Natural killer cell (primary cell): Measurements from ENCODE around the gene ARID1B. TPM values are rescaled to one million over a fixed set of nuclear protein-coding genes. Genes with fewer than 3 reads are reported as not detected.

Experiments used
- ATAC-seq, 3 donors: fragments of 150-1000 bp in 2 of 3; fragments of 200-7000 bp in 1 of 3; cut with Tn5 transposase; 1 replicate in 1 of 3; 2 replicates in 2 of 3; pipeline ENCODE4 v1.10.0; 2021; ENCODE audit warnings: mild to moderate bottlenecking in 2 of 3, moderate library complexity in 2 of 3
- DNase-seq, 2 donors: peaks; one replicate each; pipeline versions ENCODE4 v3.0.0 to v3.0.0-alpha.2; 2013 to 2021; ENCODE audit warnings: mixed read lengths in 1 of 2
- H3K27ac ChIP-seq: one replicate; pipeline ENCODE4 v1.5.1; 2013; ENCODE audit warnings: mild to moderate bottlenecking, low read length
- H3K27me3 ChIP-seq: one replicate; pipeline ENCODE4 v1.6.1; 2013; ENCODE audit warnings: low read length; ENCODE audit not compliant: control insufficient read depth, insufficient read depth
- H3K36me3 ChIP-seq: one replicate; pipeline ENCODE4 v1.6.1; 2013; ENCODE audit warnings: low read length; ENCODE audit not compliant: control insufficient read depth, insufficient read depth
- H3K4me1 ChIP-seq: one replicate; pipeline ENCODE4 v1.6.1; 2013; ENCODE audit warnings: low read length; ENCODE audit not compliant: control insufficient read depth, insufficient read depth
- H3K4me3 ChIP-seq: one replicate; pipeline ENCODE4 v1.5.1; 2013; ENCODE audit warnings: low read length
- H3K9me3 ChIP-seq: one replicate; pipeline ENCODE4 v1.6.1; 2013; ENCODE audit warnings: low read length; ENCODE audit not compliant: control insufficient read depth, insufficient read depth
- H3K27ac Mint-ChIP-seq, 2 donors: one replicate each; pipeline ENCODE4 v1.8.0; 2022; ENCODE audit warnings: mild to moderate bottlenecking in 2 of 2, mixed read lengths in 2 of 2, moderate library complexity in 1 of 2
- H3K27me3 Mint-ChIP-seq, 2 donors: one replicate each; pipeline ENCODE4 v1.8.0; 2022; ENCODE audit warnings: low read depth in 2 of 2, mixed read lengths in 2 of 2
- H3K36me3 Mint-ChIP-seq: one replicate; pipeline ENCODE4 v1.8.0; 2022; ENCODE audit warnings: mixed read lengths
- H3K4me1 Mint-ChIP-seq, 2 donors: one replicate each; pipeline ENCODE4 v1.8.0; 2022; ENCODE audit warnings: mixed read lengths in 2 of 2
- H3K4me3 Mint-ChIP-seq: one replicate; pipeline ENCODE4 v1.8.0; 2022; ENCODE audit warnings: mild to moderate bottlenecking, moderate library complexity, mixed read lengths
- H3K9me3 Mint-ChIP-seq, 2 donors: one replicate each; pipeline ENCODE4 v1.8.0; 2022; ENCODE audit warnings: mixed read lengths in 2 of 2
- CTCF ChIP-seq: fragments of 200-600 bp; IDR thresholded peaks from one replicate; pipeline ENCODE4 v1.8.0; 2022; ENCODE audit warnings: antibody characterized with exemption
- WGBS: methylation state at CpG from one replicate; pipeline ENCODE4 v1.1.7; 2013; ENCODE audit warnings: missing lambda C conversion rate; ENCODE audit not compliant: insufficient coverage; 5-methylcytosine and 5-hydroxymethylcytosine counted together
- intact Hi-C: fragments of 100-400 bp; cut with micrococcal nuclease; formaldehyde crosslinking; loops from one replicate; pipeline ENCODE4 v1.14.2; 2022
- total RNA-seq, 4 donors: library from RNA; stranded (reverse); fragments of 120-200 nt in 1 of 4; gene quantifications; one replicate each; pipeline versions ENCODE4 v1.2.3 to v1.2.4, GENCODE V29; 2013 to 2022

The ARID1B gene
- total RNA-seq, 3 donors from 2014 or later (not counting 1 experiment from before 2014, with no cell fraction given) = 180 to 201 (median 189) TPM

DNA sequence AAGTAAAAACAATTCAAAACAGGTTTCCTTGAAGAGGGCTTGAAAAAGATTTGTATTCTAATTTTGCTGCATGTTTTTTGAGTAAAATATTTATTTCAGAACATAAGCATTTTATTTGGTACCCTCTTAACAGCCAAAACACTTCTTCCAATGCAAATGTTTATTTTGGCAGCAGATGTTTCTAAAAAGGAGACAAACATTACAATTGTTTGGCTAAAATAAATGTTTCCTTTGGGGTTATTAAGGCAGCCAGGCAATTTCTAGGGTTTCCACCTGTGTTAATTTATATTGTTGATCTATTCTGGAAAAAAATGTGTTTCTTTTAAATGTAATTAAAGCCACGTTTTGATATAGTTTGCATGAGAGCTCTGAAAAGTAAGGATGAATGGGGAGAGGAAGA is 56.6 kb downstream of the ARID1B start:
- H3K27ac Mint-ChIP-seq = peak overlapping the region in 1 of 2 donors; percentile 19
- no peaks in the 10 kb centered on the region for H3K36me3 Mint-ChIP-seq
- Histone ChIP-seq H3K27ac (no peak overlapping the region), H3K9me3 (no peaks in the 10 kb centered on the region), H3K4me3 (no peak overlapping the region), H3K27me3 (no peaks in the 10 kb centered on the region), H3K36me3 (peaks cover 17% of the 10 kb centered on the region), H3K4me1 (no peaks in the 10 kb centered on the region)
- H3K9me3 Mint-ChIP-seq = no peaks in the 10 kb centered on the region
- peaks cover 39 to 43% of the 10 kb centered on the region in 2 donors for H3K4me1 Mint-ChIP-seq
- DNase-seq (no peak), ATAC-seq (no peak)
- no peak for TF ChIP-seq CTCF
- intact Hi-C loops = no loop called here
- 93% methylated on average over 1 of the region's 1 CpG for WGBS
- H3K27me3 Mint-ChIP-seq = no peaks in the 10 kb centered on the region
- H3K4me3 Mint-ChIP-seq = no peak overlapping the region

DNA sequence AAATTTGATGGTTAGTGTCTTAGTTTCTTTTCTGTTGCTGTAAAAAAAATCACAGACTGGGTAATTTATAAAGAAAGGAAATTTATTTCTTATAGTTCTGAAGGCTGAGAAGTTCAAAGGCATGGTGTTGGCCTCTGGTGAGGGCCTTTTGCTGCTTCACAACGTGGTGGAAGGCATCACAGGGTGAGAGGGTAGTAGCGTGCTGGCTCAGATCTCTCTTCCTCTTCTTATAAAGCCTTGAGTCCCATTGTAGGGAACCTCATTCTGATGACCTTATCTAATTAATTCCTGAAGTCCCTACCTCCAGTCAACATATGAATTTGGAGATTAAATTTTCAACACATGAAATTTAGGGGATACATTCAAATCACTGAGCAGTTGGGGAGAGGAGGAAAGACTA is 62.0 kb downstream of the ARID1B start:
- no peak for TF ChIP-seq CTCF
- Histone ChIP-seq H3K36me3 (peaks cover 10% of the 10 kb centered on the region), H3K27me3 (no peaks in the 10 kb centered on the region), H3K27ac (no peak overlapping the region), H3K4me3 (no peak overlapping the region), H3K9me3 (no peaks in the 10 kb centered on the region), H3K4me1 (peaks cover 15% of the 10 kb centered on the region)
- H3K27me3 Mint-ChIP-seq = no peaks in the 10 kb centered on the region
- intact Hi-C loops = no loop called here
- no peak for DNase-seq
- ATAC-seq = no peak
- no peak overlapping the region for H3K27ac Mint-ChIP-seq
- H3K4me1 Mint-ChIP-seq = peaks cover 56 to 64% of the 10 kb centered on the region in 2 donors
- no peaks in the 10 kb centered on the region for H3K9me3 Mint-ChIP-seq
- no peaks in the 10 kb centered on the region for H3K36me3 Mint-ChIP-seq
- H3K4me3 Mint-ChIP-seq = no peak overlapping the region
- WGBS = 64% methylated on average over 2 of the region's 2 CpGs

DNA sequence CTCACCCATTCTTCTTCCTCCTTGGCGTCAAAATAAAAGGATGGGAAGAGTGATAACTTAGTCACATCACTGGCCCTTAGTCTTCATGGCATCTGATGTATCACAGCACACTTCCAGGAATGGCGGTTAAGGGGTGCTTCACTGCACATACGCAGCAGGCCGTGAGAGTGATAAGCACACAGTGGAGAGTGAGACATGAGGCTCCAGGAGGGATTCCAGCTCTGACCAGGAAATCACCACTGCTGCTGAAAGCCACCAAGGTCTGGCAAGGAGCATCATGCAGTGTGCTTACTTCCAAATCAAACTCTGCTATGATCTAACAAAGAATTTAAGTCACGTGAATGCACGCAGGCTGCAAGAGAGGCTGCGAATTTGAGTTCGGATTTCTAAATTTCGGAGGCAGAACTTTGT is 62.4 kb downstream of the ARID1B start:
- H3K36me3 Mint-ChIP-seq = no peaks in the 10 kb centered on the region
- H3K27ac ChIP-seq = no peak overlapping the region
- H3K9me3 Mint-ChIP-seq = no peaks in the 10 kb centered on the region
- H3K4me3 ChIP-seq = no peak overlapping the region
- intact Hi-C loops = no loop called here
- TF ChIP-seq CTCF = no peak
- H3K9me3 ChIP-seq = no peaks in the 10 kb centered on the region
- H3K36me3 ChIP-seq = peaks cover 10% of the 10 kb centered on the region
- no peak overlapping the region for H3K4me3 Mint-ChIP-seq
- DNase-seq (no peak), ATAC-seq (no peak)
- H3K27me3 ChIP-seq = no peaks in the 10 kb centered on the region
- H3K27me3 Mint-ChIP-seq = no peaks in the 10 kb centered on the region
- 99% methylated on average over 9 of the region's 9 CpGs for WGBS
- H3K27ac Mint-ChIP-seq = peak overlapping the region in 1 of 2 donors; percentile 64
- peaks cover 60 to 68% of the 10 kb centered on the region in 2 donors for H3K4me1 Mint-ChIP-seq
- peaks cover 15% of the 10 kb centered on the region for H3K4me1 ChIP-seq

GRCh38 chr6:156840136-156840535 is 63.0 kb downstream of the ARID1B start:
- intact Hi-C loops = no loop called here
- 84% methylated on average over 8 of the region's 8 CpGs for WGBS
- Histone ChIP-seq H3K27ac (no peak overlapping the region), H3K9me3 (no peaks in the 10 kb centered on the region), H3K36me3 (peaks cover 10% of the 10 kb centered on the region), H3K4me1 (peaks cover 15% of the 10 kb centered on the region), H3K27me3 (no peaks in the 10 kb centered on the region), H3K4me3 (no peak overlapping the region)
- no peak for DNase-seq
- Mint-ChIP-seq H3K4me1 (peaks cover 65 to 73% of the 10 kb centered on the region in 2 donors), H3K27ac (peak overlapping the region in 1 of 2 donors; percentile 64), H3K4me3 (no peak overlapping the region), H3K36me3 (no peaks in the 10 kb centered on the region), H3K27me3 (no peaks in the 10 kb centered on the region), H3K9me3 (no peaks in the 10 kb centered on the region)
- TF ChIP-seq CTCF = no peak
- no peak for ATAC-seq
